Right lung (tissue), 5 donors: Measurements from ENCODE around the gene CYS1. TPM values are rescaled to one million over a fixed set of nuclear protein-coding genes. Genes with fewer than 3 reads are reported as not detected.

Experiments
- DNase-seq, 2 donors: peaks; one replicate each; pipeline ENCODE4 v3.0.0-alpha.2; 2013
- polyA plus RNA-seq, 5 donors: library from polyadenylated mRNA; unstranded; fragments of 120-200 nt; gene quantifications; one replicate each; pipeline versions ENCODE4 v1.2.1 to v1.2.3, GENCODE V29; 2013; ENCODE audit warnings: inconsistent platforms in 1 of 5, low replicate concordance in 1 of 5; ENCODE audit not compliant: insufficient read length in 5 of 5, insufficient read depth in 1 of 5

CYS1 gene
- polyA plus RNA-seq, 5 donors: 11.3 to 18.7 (median 14.4) TPM

DNA sequence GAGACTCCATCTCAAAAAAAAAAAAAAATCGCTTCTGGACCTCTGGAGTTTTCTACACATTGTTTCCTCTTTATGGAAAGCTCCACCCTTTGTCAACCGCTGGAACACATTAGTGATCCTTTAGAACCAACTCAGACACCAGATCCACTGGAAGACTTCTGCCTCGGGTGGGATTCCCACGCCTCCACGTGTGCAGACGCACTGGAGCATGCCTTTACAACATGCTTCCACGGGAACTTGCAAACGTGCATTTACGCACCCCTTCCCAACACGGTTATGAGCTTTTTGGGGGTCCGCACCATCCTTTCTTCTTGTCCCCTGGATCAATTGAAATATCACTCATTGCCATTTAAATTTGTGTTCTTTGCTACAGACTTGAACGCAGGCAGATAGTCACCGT, 5.1 kb downstream of the CYS1 start:
- DNase-seq: no peak

- DNase-seq: no peak
Measured at GRCh38 chr2:10073706-10074105, 6.5 kb downstream of the CYS1 start.

DNA sequence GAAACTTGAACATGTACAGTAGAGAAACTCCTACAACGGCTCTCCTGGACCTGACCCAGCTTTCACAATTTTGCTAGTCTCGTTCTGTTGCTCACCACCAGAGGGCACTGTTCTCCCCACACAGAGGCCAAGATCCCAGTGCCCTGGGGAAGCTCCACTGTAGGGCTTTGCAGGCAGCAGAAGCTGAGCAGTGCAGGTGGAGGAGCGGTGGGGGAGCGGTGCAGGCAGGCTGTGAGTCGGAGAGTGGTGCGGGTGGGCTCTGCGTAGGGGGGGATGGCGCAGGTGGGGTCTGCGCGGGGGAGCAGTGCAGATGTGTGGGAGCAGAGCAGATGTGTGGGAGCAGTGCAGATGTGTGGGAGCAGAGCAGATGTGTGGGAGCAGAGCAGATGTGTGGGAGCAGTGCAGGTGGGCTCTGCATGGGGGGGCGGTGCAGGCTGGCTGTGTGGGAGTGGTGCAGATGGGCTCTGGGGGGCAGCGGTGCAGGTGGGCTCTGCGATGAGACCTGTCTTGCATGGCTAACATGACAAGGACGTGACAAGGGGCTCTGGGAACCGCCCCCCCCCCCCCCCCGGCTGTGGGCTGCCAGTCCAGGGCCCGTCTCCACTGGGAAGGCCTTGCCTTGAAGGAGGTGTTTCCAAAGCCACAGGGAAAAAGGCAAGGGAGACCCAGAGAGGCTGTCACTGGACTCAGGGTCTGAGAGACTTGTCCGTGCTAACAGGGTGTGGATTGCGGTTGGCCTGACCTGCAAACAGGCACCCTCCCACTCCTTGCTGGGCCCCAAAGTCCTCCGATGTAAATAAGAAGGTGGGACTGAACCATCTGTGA, 7.3 kb downstream of the CYS1 start:
- peak; percentile 80 to 88 for DNase-seq

GRCh38 chr2:10071595-10071994, 8.6 kb downstream of the CYS1 start:
- no peak for DNase-seq

GRCh38 chr2:10071176-10071575, 9.0 kb downstream of the CYS1 start:
- no peak for DNase-seq

DNA sequence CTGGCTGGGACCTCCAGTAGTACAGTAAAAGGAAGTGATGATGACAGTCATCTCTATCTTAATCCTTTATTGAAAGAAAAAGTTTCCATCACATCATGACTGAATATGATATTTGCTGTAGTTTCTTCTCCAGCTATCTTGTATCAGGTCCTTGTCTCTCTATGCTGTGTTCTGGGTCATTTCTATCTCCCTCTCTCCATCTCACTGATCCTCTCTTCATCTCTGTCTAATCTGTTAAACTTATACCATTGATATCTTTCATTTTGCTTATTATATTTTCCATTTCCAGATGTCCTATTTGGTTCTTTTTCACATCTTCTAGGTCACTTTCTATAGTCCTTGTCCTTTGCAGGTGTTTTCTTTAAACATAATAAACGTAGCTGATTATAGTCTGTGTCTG, 12.3 kb downstream of the CYS1 start:
- no peak for DNase-seq

DNA sequence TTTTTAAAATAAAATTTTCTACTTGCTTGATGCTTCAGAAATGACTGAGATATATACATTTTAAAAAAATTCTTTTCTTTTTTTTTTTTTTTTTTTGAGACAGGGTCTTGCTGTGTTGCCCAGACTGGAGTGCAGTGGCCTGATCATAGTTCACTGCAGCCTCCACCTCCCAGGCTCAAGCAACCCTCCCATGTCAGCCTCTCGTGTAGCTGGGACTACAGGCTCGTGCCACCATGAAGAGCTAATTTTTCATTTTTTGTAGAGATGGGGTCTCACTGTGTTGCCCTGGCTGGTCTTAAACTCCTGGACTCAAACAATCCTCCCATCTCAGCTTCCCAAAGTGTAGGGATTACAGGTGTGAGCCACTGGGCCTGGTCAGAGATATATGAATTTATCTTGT, 12.9 kb downstream of the CYS1 start:
- DNase-seq: no peak

GRCh38 chr2:10065773-10066055, 14.5 kb downstream of the CYS1 start:
- no peak for DNase-seq

GRCh38 chr2:10064932-10065772, 15.1 kb downstream of the CYS1 start:
- DNase-seq: no peak

DNA sequence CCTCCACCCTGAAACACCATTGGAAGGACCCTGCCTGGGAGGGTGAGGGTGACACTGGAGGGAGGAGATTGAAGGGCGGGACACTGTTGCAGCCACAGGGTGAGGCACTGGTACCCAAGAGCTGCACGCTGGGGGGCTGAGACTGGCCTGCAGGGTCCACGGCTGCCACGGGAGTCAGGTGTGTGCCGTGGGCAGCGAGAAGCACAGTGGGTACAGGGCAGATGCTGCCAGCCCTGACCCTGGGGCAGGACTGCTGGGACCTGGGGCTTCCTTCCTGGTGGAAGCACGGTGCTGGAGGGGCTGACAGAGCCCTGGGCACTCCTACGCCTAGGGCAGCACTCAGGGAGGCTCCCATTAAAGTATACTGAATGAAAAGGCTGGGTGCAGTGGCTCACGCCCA, 16.6 kb downstream of the CYS1 start:
- no peak for DNase-seq

- no peak for DNase-seq
Measured at GRCh38 chr2:10062931-10063365, 17.3 kb downstream of the CYS1 start.

- no peak for DNase-seq
Measured at GRCh38 chr2:10061221-10061925, 18.8 kb downstream of the CYS1 start.

DNA sequence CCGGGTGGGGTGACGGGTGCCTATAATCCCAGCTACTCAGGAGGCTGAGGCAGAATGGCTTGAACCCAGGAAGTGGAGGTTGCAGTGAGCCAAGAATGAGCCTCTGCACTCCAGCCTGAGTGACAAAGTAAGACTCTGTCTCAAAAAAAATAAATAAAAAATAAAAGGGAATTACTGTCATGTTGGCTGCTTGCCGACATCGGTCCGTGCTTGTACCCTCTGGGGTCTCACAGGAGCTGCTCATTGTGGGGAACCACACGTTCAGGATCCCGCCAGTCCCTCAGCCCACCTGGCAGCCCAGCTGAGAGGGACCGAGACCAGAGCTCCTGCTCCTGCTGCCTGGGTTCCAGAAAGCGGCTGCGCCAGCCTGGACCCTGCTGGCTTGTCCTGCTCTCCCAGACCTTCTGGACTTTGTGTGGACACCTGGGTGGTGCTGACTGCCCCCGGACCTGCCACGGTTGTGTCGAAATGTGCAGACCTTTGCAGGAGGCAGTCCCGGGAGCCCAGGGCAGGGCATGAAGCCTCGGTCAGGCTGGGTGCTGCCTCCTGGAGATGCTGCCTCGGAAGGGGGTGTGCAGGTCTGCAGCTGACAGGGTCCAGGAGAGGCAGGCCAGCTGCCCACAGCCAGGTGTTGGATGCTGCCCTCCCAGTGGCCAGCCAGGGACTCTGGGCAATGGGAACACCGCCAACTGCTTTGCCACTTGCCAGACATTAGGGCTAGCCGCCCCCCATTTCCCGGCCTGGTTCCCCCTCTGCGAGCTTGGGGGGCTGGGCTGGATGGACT, 20.5 kb downstream of the CYS1 start:
- no peak for DNase-seq

DNA sequence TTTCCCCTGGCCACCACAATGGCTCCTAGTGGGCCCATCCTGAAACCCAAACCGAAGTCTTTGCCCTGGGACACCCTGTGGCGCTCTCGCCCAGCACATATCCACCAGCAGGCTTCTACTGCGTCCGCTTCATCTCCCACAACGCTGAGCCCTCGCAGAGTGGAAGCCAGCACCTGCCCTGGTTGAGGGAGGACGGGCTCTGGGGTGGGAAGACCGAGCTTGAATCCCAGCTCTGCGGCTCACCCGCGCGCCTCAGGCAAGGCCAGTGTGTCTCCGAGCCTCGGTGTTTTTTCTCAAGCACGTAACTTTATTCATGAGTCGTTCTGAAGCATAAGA, 21.2 kb downstream of the CYS1 start:
- DNase-seq: no peak

DNA sequence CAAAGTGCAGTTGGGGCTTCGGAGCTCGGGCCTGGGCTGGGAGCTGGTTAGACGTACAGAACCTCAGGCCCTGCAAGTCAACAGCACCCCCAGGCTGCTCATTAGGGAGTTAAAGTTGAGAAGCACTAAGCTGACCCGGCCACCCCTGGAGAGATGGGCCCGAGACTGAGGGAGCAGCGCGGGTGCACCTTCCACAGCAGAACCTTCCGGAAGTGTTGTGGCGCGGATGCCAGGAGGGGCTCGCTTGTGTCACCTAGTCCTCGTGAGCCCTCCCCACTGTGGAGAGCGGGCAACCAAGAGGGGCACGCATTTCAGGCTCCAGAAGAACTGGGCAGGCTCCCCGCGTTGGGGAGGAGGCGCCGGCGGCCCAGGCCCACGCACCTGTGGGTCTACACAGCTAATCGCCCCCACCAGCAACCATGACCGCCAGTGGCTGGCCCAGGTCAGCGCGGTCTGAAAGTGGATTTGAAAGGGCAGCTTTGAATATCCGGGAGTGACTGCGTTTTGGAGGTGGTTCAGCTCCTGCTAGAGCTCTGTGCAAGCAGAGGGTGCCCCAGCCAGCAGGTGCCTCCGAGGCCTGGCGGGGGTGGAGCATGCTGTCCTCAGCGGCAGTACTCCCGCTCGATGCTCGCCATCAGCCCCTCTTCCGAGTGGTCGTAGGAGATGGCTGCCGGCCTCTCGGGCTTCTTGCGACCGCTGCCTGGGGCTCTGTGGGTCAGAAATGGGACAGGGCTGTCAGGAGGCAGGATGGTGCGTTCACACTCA, 21.8 kb downstream of the CYS1 start:
- no peak for DNase-seq

GRCh38 chr2:10057231-10058107, 22.7 kb downstream of the CYS1 start:
- peak; percentile 91 to 93 for DNase-seq

- DNase-seq: no peak
Measured at GRCh38 chr2:10056439-10056838, 23.8 kb downstream of the CYS1 start.

GRCh38 chr2:10054976-10055375, 25.2 kb downstream of the CYS1 start:
- no peak for DNase-seq

DNA sequence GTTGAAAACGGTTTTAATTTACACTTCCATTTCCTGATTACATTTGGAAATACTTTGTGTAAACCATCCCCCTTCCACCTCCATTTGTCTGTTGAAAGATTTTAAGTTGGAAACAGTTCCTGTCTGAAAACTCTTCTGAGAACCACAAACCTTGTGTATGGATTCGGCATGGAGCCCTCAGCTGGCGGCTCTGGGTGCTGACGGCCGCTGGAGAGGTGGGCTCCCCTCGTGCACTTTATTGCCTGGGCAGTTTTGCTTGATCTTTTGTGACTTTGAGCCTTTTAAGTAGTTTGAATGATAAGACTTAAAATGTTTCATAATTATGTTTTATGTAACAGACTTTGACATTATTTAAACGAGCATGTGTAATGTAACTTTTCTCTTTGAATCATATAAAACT, 25.8 kb downstream of the CYS1 start:
- DNase-seq: no peak

GRCh38 chr2:10053351-10053750, 26.9 kb downstream of the CYS1 start:
- no peak for DNase-seq
